ENCODE measurements around the gene CYTH4.
A peak's percentile ranks its signal among the peaks of the same experiment; 100 is the strongest.

Gene CYTH4

GRCh38 chr22:37267135-37267587, 15.1 kb upstream of the CYTH4 start:
- Histone ChIP-seq H2BK5ac (ENCODE audit: low read length) (no peak overlapping the region), H2BK15ac (replicated peaks; ENCODE audit: low read depth) (no peak overlapping the region), H3K56ac (ENCODE audit: low read length) (peak overlapping the region; percentile 50), H2AK5ac (ENCODE audit: low read length) (no peak overlapping the region), H3K9ac (ENCODE audit: low read length) (no peak overlapping the region), H3K79me1 (ENCODE audit: low read length) (no peaks in the 10 kb centered on the region), H3K4ac (ENCODE audit: low read depth, low read length) (no peak overlapping the region), H3K27me3 (ENCODE audit: insufficient read depth, low read length, poor library complexity) (no peaks in the 10 kb centered on the region), H3K18ac (ENCODE audit: low read length) (no peak overlapping the region), H2BK120ac (ENCODE audit: low read depth, low read length) (no peak overlapping the region), H3K4me2 (ENCODE audit: low read length) (no peak overlapping the region), H3K79me2 (ENCODE audit: control insufficient read depth, insufficient read depth, low read length) (no peaks in the 10 kb centered on the region), H3K4me1 (ENCODE audit: control insufficient read depth, low read depth, low read length) (no peaks in the 10 kb centered on the region), H4K5ac (ENCODE audit: low read length) (peak overlapping the region; percentile 81), H3K36me3 (ENCODE audit: control insufficient read depth, insufficient read depth, low read length) (no peaks in the 10 kb centered on the region), H3K4me3 (ENCODE audit: low read length) (no peak overlapping the region), H3K23ac (ENCODE audit: low read length) (no peak overlapping the region), H4K8ac (ENCODE audit: low read depth, low read length) (no peak overlapping the region), H3K27ac (ENCODE audit: low read depth, low read length) (no peak overlapping the region)
- no CpG with 5 or more reads among the region's 22 CpGs for WGBS (ENCODE audit: extremely low coverage, insufficient coverage, low lambda C conversion rate)
- DNase-seq, result peak; percentile 64

GRCh38 chr22:37267661-37268413, 14.5 kb upstream of the CYTH4 start:
- H3K79me1 ChIP-seq (ENCODE audit: low read length), result no peaks in the 10 kb centered on the region
- H3K4ac ChIP-seq (ENCODE audit: low read depth, low read length), result no peak overlapping the region
- H3K18ac ChIP-seq (ENCODE audit: low read length), result no peak overlapping the region
- H3K4me3 ChIP-seq (ENCODE audit: low read length), result no peak overlapping the region
- no peak overlapping the region for H2BK120ac ChIP-seq (ENCODE audit: low read depth, low read length)
- no peaks in the 10 kb centered on the region for H3K36me3 ChIP-seq (ENCODE audit: control insufficient read depth, insufficient read depth, low read length)
- no peaks in the 10 kb centered on the region for H3K27me3 ChIP-seq (ENCODE audit: insufficient read depth, low read length, poor library complexity)
- H3K23ac ChIP-seq (ENCODE audit: low read length), result no peak overlapping the region
- no peak overlapping the region for H2BK5ac ChIP-seq (ENCODE audit: low read length)
- no peak overlapping the region for H4K5ac ChIP-seq (ENCODE audit: low read length)
- no peaks in the 10 kb centered on the region for H3K79me2 ChIP-seq (ENCODE audit: control insufficient read depth, insufficient read depth, low read length)
- H3K9ac ChIP-seq (ENCODE audit: low read length), result no peak overlapping the region
- H3K56ac ChIP-seq (ENCODE audit: low read length), result no peak overlapping the region
- no peak overlapping the region for H3K27ac ChIP-seq (ENCODE audit: low read depth, low read length)
- DNase-seq, result no peak
- no peaks in the 10 kb centered on the region for H3K4me1 ChIP-seq (ENCODE audit: control insufficient read depth, low read depth, low read length)
- H3K4me2 ChIP-seq (ENCODE audit: low read length), result no peak overlapping the region
- no CpG with 5 or more reads among the region's 11 CpGs for WGBS (ENCODE audit: extremely low coverage, insufficient coverage, low lambda C conversion rate)
- H4K8ac ChIP-seq (ENCODE audit: low read depth, low read length), result no peak overlapping the region
- no peak overlapping the region for H2BK15ac ChIP-seq (replicated peaks; ENCODE audit: low read depth)
- no peak overlapping the region for H2AK5ac ChIP-seq (ENCODE audit: low read length)

- no peaks in the 10 kb centered on the region for H3K4me1 ChIP-seq (ENCODE audit: control insufficient read depth, low read depth, low read length)
These were observed 12.2 kb upstream of the CYTH4 start for GRCh38 chr22:37269936-37270678.

GRCh38 chr22:37270928-37271650, 11.2 kb upstream of the CYTH4 start:
- no peaks in the 10 kb centered on the region for H3K4me1 ChIP-seq (ENCODE audit: control insufficient read depth, low read depth, low read length)
- H3K18ac ChIP-seq (ENCODE audit: low read length), result no peak overlapping the region
- no peak overlapping the region for H3K9ac ChIP-seq (ENCODE audit: low read length)
- no peaks in the 10 kb centered on the region for H3K36me3 ChIP-seq (ENCODE audit: control insufficient read depth, insufficient read depth, low read length)
- H2AK5ac ChIP-seq (ENCODE audit: low read length), result no peak overlapping the region
- H3K4me3 ChIP-seq (ENCODE audit: low read length), result no peak overlapping the region
- no CpG with 5 or more reads among the region's 8 CpGs for WGBS (ENCODE audit: extremely low coverage, insufficient coverage, low lambda C conversion rate)
- H3K79me1 ChIP-seq (ENCODE audit: low read length), result no peaks in the 10 kb centered on the region
- no peak overlapping the region for H2BK15ac ChIP-seq (replicated peaks; ENCODE audit: low read depth)
- no peak overlapping the region for H3K4ac ChIP-seq (ENCODE audit: low read depth, low read length)
- no peak overlapping the region for H4K5ac ChIP-seq (ENCODE audit: low read length)
- H3K4me2 ChIP-seq (ENCODE audit: low read length), result no peak overlapping the region
- no peak overlapping the region for H2BK120ac ChIP-seq (ENCODE audit: low read depth, low read length)
- no peaks in the 10 kb centered on the region for H3K27me3 ChIP-seq (ENCODE audit: insufficient read depth, low read length, poor library complexity)
- no peak overlapping the region for H2BK5ac ChIP-seq (ENCODE audit: low read length)
- no peak overlapping the region for H3K27ac ChIP-seq (ENCODE audit: low read depth, low read length)
- H3K79me2 ChIP-seq (ENCODE audit: control insufficient read depth, insufficient read depth, low read length), result no peaks in the 10 kb centered on the region
- H3K56ac ChIP-seq (ENCODE audit: low read length), result no peak overlapping the region
- no peak overlapping the region for H4K8ac ChIP-seq (ENCODE audit: low read depth, low read length)
- H3K23ac ChIP-seq (ENCODE audit: low read length), result no peak overlapping the region
- DNase-seq, result no peak

More at GRCh38 chr22:37269936-37270678, 12.2 kb upstream of the CYTH4 start:
- Histone ChIP-seq H3K4ac (ENCODE audit: low read depth, low read length) (no peak overlapping the region), H3K18ac (ENCODE audit: low read length) (no peak overlapping the region), H3K79me2 (ENCODE audit: control insufficient read depth, insufficient read depth, low read length) (no peaks in the 10 kb centered on the region), H2BK15ac (replicated peaks; ENCODE audit: low read depth) (no peak overlapping the region), H2BK120ac (ENCODE audit: low read depth, low read length) (no peak overlapping the region), H3K27ac (ENCODE audit: low read depth, low read length) (no peak overlapping the region), H3K23ac (ENCODE audit: low read length) (no peak overlapping the region), H3K27me3 (ENCODE audit: insufficient read depth, low read length, poor library complexity) (no peaks in the 10 kb centered on the region), H3K4me2 (ENCODE audit: low read length) (no peak overlapping the region), H3K79me1 (ENCODE audit: low read length) (no peaks in the 10 kb centered on the region), H3K36me3 (ENCODE audit: control insufficient read depth, insufficient read depth, low read length) (no peaks in the 10 kb centered on the region), H4K5ac (ENCODE audit: low read length) (no peak overlapping the region), H2AK5ac (ENCODE audit: low read length) (no peak overlapping the region), H2BK5ac (ENCODE audit: low read length) (no peak overlapping the region), H4K8ac (ENCODE audit: low read depth, low read length) (no peak overlapping the region), H3K4me3 (ENCODE audit: low read length) (no peak overlapping the region), H3K9ac (ENCODE audit: low read length) (no peak overlapping the region), H3K56ac (ENCODE audit: low read length) (no peak overlapping the region)
- no peak for DNase-seq
- WGBS (ENCODE audit: extremely low coverage, insufficient coverage, low lambda C conversion rate), result no CpG with 5 or more reads among the region's 8 CpGs

- Histone ChIP-seq H3K4me1 (ENCODE audit: control insufficient read depth, low read depth, low read length) (no peaks in the 10 kb centered on the region), H3K79me2 (ENCODE audit: control insufficient read depth, insufficient read depth, low read length) (no peaks in the 10 kb centered on the region), H3K27ac (ENCODE audit: low read depth, low read length) (no peak overlapping the region), H3K27me3 (ENCODE audit: insufficient read depth, low read length, poor library complexity) (no peaks in the 10 kb centered on the region), H2BK5ac (ENCODE audit: low read length) (no peak overlapping the region), H3K79me1 (ENCODE audit: low read length) (no peaks in the 10 kb centered on the region), H3K56ac (ENCODE audit: low read length) (no peak overlapping the region), H3K23ac (ENCODE audit: low read length) (no peak overlapping the region), H3K4ac (ENCODE audit: low read depth, low read length) (no peak overlapping the region), H4K8ac (ENCODE audit: low read depth, low read length) (no peak overlapping the region), H3K36me3 (ENCODE audit: control insufficient read depth, insufficient read depth, low read length) (no peaks in the 10 kb centered on the region), H3K9ac (ENCODE audit: low read length) (no peak overlapping the region), H3K4me3 (ENCODE audit: low read length) (no peak overlapping the region), H2AK5ac (ENCODE audit: low read length) (no peak overlapping the region), H3K4me2 (ENCODE audit: low read length) (no peak overlapping the region), H4K5ac (ENCODE audit: low read length) (no peak overlapping the region), H3K18ac (ENCODE audit: low read length) (no peak overlapping the region), H2BK15ac (replicated peaks; ENCODE audit: low read depth) (no peak overlapping the region), H2BK120ac (ENCODE audit: low read depth, low read length) (no peak overlapping the region)
- no CpG with 5 or more reads among the region's 17 CpGs for WGBS (ENCODE audit: extremely low coverage, insufficient coverage, low lambda C conversion rate)
- no peak for DNase-seq
These were observed 9.0 kb upstream of the CYTH4 start for GRCh38 chr22:37273126-37273845.
